HG03571 (cell line): Measurements from ENCODE around the gene RAB3B.
"Not testable (repeated sequence)": the region's sequence is repeated elsewhere in the genome, so short reads cannot be mapped to it uniquely, and the experiment has no call there.

Source experiments
- ATAC-seq: cut with Tn5 transposase; IDR thresholded peaks from one replicate; pipeline ENCODE4 v1.9.1; 2021; ENCODE audit not compliant: unreplicated experiment

RAB3B gene

DNA sequence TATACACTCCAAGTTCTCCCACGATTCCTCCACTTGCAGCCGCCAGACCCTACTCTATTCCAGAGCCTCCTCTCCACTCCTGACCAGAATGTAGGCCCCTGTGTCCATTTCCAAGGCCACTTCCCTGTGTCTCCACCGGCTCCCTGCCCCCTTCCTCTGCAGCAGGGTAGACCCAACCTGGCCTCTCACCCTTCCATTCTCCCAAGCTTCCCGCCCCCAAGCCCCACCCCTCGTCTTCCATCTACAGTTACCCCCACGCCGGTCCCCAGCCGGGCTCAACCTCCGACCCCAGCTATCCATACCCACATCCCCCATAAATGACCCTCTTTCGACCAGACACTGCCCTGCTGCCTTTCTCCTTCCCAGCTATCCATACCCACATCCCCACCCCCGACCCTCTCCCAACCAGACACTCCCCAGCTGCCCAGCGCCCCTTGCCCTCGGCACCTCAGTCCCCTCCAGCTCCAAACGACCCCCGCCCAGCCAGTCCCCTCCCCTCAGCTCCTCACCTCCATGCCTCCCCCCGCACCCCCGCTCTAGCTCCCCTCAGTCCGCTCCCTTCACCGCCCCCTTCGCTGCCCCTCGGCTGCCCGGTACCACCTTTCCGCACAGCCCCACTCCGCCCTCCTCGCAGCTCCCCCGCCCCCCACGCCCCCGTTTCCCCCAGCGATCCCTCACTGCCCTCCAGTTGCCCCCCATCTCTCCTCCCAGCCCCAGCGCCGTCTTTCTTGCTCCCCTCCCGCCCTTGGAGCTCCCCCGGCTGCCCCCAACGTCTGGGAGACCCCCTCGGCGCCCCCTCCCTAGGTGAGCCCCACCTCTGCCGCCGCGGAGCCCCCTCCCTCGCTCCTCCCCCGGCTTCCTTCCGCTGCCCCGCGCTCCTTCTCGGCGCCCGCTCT, 670 bp downstream of the RAB3B start:
- ATAC-seq = no peak

DNA sequence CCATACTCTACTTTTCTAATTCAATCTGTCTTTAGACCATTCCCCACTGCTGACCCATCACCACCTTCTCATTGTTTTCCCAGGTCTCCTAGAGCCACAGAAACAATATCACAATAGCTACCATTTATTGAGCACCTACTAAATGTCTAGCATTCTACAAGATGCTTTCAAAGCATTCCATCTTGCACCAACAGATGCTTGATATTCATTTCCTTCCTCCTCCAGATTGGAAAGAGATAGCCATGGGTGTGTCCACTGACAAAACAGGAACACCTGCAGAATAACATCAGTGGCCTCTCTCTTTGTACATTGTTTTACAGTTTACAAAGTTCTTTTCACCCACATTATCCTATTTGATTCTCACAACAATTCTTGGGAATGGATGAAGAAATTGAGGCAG, 2.2 kb downstream of the RAB3B start:
- no peak for ATAC-seq

DNA sequence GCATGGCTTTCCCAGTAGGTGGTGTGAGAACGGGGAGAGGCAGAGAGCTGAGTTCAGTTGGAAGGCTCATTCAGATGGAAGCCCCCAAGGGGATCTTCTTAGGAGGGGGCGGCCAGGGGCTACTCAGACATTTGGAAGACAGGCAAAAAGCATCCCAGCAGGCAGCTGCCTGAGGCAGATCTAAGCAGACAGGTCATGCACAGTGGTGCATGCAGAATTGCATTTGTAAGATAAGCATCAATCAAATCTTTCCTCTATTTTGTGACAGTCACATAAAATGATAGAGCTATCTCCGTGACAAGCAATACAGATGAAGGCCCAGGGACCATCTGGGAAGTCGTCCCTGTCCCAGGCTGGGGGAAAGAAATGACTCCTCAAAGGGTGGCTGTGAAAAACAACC, 3.8 kb downstream of the RAB3B start:
- no peak for ATAC-seq

DNA sequence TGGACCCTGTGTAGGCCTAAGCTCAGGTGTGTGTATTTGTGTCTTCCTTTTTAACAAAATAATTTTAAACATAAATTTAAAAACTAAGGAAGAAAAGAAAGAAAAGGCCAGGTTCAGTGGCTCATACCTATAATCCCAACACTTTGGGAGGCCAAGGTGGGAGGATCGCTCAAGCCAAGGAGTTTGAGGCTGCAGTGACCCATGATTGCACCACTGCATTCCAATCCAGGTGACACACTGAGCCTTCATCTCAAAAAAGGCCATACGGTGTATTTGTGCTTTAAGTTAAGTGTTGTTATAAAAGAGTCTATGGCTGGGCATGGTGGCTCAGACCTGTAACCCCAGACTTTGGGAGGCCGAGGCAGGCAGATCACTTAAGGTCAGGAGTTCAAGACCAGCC, 8.3 kb downstream of the RAB3B start:
- ATAC-seq = no peak

DNA sequence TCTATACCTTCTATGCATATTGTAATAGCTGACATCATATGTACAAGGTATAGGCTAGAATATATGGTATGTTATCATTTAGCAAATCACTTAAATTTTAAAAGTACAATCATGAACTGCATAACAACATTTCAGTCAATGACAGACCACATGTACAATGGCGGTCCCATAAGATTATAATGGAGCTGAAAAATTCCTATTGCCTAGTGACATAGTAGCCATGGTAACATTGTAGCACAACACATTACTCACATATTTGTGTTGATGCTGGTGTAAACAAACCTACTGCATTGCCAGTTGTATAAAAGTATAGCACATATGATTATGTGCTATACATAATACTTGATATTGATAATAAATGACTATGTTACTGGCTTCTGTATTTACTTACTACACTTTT, 8.9 kb downstream of the RAB3B start:
- no peak for ATAC-seq

DNA sequence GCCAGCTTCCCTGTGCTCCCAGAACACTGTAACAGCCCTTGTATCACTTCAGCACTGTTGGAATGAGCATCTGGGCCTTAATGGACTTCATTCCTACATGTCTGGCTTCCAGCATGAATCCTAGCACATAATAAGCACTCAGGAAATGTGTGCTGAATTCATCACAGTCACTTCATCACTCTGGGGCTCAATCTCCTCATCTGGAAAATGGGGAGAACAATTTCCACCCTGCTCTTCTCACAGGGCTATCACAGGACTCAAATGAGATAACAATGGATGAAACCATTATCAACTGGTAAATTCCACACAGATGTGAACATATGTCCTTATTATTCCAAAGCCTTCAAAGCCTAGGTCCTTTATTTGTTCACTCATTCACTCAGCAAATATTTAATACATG, 12.4 kb downstream of the RAB3B start:
- no peak for ATAC-seq

DNA sequence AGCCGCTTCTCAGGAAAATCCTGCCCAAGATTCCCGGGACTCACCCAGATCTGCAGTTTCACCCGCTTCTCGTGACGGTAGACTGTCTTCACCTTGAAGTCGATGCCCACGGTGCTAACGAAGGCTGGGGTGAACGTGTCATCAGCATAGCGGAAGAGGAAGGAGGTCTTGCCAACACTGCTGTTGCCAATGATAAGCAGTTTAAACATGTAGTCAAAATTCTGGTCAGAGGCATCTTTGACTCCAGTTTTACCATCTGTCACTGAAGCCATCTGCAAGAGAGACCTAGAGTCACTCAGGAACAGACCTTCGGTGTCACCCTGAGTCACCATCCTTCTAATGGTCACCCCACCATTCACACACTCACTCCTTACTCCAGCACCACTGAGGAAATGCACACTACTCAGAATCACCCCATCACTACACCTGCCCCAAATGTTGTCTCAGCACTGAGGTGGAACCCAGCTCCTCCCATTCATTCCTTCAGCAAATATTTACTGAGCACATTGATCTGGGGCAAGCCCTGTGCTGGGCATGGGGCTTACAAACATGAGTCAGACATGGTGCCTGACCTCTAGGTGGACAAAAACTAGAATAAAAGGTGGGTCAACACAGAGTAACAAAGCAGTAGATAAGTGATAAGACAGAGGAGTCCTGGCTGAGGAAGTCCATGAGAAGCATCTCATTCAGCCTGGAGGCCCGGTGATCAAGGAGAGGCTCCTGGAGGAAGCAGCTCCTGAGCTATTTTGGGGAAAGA, 13.5 kb downstream of the RAB3B start:
- no peak for ATAC-seq

DNA sequence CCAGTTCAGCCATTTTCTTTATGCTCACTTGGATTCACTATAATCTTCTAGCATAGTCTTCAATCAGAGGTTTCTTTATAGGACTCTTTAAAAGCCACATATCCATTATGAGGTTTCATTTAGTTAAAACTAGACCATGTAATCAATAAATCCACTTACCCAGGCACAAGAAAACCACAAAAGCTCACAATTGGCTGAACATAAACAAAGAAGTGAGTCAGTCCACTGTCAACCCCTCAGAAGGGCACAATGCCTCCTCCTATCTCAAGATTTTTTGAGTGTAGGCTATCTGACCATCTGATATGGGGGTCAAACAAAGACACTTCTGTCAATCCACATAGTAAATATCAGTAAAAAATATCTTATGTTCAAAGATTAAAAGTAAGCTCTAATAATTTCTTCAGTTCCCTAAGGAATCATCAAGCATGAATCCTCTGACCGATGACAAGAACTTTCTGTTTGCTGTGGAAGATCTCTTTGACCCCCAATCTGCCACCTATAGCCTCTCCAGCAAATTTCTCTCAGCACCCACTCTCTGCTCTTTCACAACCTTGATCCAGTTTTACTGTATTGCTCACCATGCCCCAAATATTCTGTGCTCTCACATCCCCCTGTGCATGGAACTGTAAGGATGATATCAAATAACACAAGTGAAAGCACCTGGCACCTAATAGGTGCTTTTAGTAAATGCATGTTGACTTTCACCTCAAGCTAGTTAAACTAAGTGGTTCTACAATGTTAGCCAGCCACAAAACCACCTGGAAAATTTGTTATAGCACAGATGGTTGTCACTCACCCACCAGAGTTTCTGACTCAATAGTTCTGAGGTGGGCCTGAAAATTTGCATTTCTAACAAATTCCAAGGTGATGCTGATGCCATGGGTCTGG, 16.7 kb downstream of the RAB3B start:
- no peak for ATAC-seq

DNA sequence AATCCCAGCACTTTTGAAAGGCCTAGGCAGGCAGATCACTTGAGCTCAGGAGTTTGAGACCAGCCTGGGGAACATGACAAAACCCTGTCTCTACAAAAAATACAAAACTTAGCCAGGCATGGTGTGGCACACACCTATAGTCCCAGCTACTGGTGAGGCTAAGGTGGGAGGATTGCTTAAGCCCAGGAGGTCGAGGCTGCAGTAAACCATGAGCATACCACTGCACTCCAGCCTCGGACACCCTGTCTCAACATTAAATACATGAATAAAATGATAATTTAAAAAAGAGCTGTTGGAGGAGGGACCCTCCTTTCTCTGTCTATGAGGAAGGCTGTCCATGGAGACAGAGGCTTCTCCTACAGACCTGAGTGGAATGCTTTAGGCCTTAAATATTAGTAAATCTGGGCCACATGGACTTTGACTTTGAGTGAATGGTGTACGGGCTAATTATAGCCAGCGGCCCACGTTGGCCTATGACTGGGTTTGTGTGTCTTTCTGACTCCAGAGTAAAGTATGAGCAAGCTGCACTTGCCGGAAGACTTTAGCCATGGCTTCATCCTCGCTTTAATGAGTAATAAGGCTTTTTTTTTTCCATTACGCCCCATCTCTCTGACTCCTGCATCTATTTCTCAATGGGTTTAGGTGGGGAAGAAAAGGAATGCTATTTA, 21.3 kb downstream of the RAB3B start:
- ATAC-seq = no peak

DNA sequence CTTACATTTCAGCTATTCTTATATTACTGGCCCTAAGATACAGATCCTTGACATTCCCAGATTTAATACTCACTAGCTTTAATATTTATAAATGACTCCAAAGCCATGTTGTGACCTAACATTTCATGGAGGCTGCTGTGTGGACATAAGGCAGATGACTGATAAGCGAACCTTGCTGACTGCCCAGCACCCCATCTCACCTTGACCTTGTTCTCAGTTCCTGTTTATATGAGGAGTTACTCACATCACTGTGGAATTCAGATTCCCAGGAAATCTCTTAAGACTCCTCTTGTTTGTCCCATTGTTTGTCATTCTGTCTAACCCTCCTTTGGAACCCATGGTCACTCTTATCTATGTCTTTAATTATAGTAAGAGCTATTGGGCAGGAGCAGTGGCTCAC, 21.9 kb downstream of the RAB3B start:
- no peak for ATAC-seq

DNA sequence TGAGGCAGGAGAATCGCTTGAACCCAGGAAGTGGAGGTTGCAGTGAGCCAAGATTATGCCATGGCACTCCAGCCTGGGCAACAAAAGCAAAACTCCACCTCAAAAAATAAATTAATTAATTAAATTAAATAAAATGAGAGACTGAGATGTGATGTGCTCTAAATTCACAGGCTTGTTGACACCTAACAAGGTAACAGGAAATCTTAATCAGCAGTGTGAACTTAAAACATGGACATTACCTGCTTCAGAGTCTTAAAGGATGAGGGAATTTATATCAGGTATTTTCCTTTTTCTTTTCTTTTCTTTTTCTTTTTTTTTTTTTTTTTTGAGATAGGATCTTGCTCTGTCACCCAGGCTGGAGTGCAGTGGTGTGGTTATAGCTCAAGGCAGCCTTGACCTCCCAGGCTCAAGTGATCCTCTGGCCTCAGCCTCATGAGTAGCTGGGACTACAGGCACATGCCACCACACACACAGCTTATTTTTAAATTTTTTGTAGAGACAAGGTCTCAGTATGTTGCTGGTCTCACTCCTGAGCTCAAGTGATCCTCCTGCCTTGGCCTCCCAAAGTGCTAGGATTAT, 23.2 kb downstream of the RAB3B start:
- ATAC-seq = not testable (repeated sequence)

DNA sequence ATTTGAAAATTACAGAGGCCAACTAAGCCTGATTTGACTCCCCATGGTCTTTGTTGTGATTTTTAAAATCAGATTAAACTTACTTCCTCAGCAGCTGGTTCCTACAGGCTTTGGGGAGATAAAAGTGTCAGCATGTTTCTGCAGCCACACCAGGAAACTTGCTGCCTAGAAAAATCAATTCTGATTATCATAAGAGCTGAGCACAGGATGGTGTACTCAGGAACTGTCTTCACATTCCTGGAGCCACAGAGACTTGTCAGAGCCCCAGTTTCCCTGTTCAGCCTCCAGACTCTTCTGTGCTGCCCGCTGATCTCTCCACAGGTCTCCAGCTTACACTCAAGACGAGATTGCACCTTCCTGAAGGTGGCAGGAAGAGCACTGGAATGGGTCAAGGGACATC, 23.9 kb downstream of the RAB3B start:
- no peak for ATAC-seq

DNA sequence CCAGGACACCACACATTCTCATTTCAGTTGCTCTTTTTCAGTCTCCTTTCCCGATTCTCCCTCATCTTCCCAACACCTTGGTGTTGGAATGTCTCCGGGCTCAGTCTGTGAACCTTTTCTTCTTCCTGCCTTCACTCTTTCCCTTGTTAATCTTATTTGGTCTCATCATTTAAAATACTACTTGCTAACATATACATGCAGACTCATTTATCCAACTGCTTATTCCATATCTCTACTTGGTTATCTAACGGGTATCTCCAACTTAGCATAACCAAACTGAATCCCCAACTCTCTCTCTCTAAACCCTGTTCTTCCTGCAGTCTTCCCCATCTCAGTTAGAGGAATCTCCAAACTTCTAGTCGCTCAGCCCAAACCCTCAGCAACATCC, 26.2 kb downstream of the RAB3B start:
- ATAC-seq = no peak

DNA sequence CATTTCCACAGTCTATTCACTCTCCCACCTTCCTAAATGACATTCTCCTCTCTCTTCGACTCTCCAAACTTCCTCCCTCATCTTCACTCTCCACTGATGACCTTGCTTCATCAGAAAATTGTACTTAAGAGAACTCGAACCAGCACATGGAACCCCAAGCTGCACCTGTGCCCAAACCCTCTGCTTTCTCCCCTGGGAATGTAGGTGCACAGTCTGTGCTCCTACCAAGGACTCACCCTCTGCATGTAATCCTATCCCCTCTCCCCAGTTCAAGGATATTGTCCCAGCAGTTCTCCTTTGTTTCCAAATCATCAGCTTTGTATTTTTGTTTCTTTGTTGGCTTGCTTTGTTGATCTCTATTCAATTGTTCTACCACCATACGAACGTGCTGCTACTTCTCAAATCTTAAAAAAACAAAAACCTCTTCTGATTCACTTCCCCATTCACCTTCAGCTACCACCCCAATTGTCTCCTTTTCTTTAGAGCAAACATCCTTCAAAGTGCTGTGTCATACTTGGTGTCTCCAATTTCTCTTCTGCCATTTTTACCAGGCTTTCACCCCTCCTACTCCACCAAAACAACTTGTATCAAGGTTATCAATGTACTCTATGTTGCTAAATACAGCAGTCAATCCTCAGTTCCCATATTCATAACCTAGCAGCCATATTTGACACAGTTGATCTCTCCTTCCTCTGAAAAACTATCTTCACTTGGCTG, 26.8 kb downstream of the RAB3B start:
- no peak for ATAC-seq

DNA sequence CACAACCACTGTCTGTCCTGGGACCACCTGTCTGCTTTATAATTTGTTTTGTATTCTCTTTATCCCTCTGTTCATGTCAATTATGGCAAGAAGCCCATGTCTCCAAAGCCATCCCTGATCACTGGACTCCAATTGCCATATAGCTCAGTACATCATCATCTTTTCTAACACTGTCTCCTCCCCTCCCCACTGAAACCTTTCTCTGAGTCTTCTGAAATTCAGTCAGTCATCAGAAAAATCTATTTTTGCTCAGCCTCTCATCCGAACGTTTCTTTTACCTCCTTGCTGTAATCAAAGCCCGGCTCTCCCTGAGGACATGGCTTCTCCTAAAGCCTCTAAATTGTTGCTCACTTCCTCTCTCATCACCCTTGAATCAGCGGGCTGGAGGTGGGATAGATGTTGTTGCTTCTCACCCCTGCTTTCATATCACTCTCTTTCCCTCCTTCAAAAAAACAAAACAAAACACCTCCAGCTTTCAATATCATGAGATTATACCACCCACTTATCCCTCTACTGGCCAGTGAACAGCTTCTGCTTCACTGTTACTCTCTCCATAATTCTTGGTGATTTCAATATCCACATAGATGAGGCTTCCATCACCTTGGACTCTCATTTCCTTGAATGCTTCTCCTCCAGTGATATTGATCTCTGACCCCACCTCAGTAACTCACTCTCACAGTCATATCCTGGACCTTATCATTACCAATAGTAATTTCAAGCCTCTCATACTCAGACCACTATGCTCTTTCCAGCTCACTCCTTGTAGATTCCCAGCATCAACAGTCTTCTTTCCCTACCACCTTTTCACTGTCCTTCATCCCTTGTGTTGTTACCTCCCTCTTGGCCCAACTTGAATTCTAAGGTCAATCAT, 27.8 kb downstream of the RAB3B start:
- no peak for ATAC-seq

DNA sequence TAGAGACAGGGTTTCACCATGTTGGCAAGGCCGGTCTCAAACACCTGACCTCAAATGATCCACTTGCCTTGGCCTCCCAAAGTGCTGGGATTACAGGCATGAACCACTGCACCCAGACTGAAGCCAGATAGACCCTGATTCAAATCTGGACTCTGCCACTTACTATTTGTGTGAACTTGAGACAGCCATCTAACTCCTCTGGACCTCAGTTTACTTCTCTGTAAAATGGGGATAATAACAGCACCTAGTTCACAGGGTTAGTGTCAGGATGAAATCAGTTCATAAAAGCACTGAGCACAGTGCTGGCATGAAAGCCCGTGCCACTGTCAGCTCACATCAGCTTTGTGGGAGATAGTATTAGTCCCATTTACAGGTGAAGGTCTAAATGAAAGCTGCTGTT, 28.5 kb downstream of the RAB3B start:
- no peak for ATAC-seq

DNA sequence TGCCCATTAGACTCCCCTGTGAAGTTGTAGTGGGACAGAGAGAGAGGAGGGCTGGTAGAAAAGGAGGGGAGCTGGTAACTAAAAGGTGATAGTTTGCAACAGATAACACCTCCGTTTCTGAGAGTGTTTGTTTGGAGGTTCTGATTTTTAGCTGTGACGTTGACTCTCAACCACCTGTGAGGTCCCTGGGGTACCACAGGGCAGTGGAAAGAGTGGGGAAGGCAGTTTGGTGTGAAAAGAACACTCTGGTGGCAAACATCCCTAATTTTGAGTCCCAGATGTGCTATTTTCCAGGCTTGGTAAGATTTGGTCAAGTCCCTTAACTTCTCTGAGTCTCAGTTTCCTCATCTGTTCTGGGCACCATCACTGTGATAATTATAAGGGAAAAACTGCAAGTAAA, 29.3 kb downstream of the RAB3B start:
- no peak for ATAC-seq

DNA sequence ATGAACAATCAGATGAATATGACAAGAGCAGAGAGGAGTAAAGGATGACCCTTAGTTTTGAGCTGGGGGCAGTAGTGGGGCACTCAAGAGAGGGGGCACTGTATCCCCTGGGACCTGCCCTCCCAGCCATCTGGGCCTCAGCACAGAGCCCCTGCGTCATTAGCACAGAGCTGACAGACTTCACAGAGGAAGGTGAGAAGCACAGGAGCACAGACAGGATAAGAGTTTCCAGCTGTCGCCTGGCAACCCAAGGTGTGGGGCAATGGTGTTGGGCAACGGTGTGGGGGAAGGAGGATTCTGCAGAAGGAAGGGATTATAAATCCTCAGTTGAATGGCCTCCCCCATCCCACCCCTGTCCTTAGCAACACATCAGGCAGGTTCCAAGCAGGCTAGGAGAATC, 30.2 kb downstream of the RAB3B start:
- ATAC-seq = no peak

DNA sequence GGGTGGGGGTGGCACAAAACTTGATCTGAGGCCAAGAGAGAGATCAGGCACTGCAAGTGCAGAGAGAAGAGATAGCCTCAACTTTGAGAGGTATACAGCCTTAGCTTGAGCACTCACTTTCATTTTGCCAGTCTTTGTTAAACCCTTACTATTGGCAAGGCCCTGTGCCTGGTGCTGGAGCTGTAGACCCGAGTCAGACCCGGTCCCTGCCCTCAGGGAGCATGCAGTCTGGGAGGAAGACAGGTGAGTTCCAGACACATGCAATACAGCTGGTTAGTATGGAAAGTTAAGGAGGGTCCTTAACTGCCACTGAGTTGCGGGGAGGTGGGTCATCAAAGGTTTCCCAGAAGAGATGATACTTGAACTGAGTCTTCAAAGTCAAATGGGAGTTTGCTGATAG, 31.7 kb downstream of the RAB3B start:
- no peak for ATAC-seq
